Uterus (tissue), 4 donors: Measurements from ENCODE around the gene CRIM1. TPM values are rescaled to one million over a fixed set of nuclear protein-coding genes. Genes with fewer than 3 reads are reported as not detected.

Source experiments
- DNase-seq, 2 donors: peaks; one replicate each; pipeline ENCODE4 v3.0.0-alpha.2; 2019 to 2020
- H3K27ac ChIP-seq, 2 donors: fragments of 200-600 bp; sonication (generic); 1 replicate in 1 of 2; 2 replicates in 1 of 2; pipeline ENCODE4 v1.5.1; 2016 to 2018
- H3K27me3 ChIP-seq, 2 donors: fragments of 200-600 bp; sonication (generic); one replicate each; pipeline ENCODE4 v1.5.1; 2018 to 2019; ENCODE audit warnings: control low read depth in 1 of 2
- H3K36me3 ChIP-seq, 2 donors: fragments of 200-600 bp; sonication (generic); one replicate each; pipeline ENCODE4 v1.5.1; 2019; ENCODE audit warnings: control low read depth in 1 of 2
- H3K4me1 ChIP-seq, 2 donors: fragments of 200-600 bp; sonication (generic); one replicate each; pipeline ENCODE4 v1.5.1; 2018 to 2019; ENCODE audit warnings: control low read depth in 1 of 2
- H3K4me3 ChIP-seq, 2 donors: fragments of 200-600 bp; sonication (generic); 1 replicate in 1 of 2; 2 replicates in 1 of 2; pipeline ENCODE4 v1.5.1; 2018 to 2019; ENCODE audit warnings: mild to moderate bottlenecking in 1 of 2
- H3K9me3 ChIP-seq, 2 donors: fragments of 200-600 bp; sonication (generic); one replicate each; pipeline ENCODE4 v1.5.1; 2019; ENCODE audit warnings: control low read depth in 1 of 2
- POLR2A ChIP-seq, 2 donors: fragments of 450-650 bp; IDR thresholded peaks; one replicate each; pipeline ENCODE4 v1.6.1; 2016; ENCODE audit warnings: antibody characterized with exemption in 2 of 2, mild to moderate bottlenecking in 1 of 2, moderate library complexity in 1 of 2
- intact Hi-C: fragments of 100-400 bp; cut with DNase I; formaldehyde crosslinking; loops from one replicate; pipeline ENCODE4 v1.15.1; 2023; ENCODE audit warnings: low total_unique reads
- total RNA-seq, 4 donors: library from RNA; depleted of rRNA in 3 of 4; stranded (reverse); fragments of >200 nt in 3 of 4; gene quantifications; one replicate each; pipeline versions ENCODE4 v1.1.0 to v1.2.4, GENCODE V29; 2014 to 2023
- TF ChIP-seq, protein P1 (sequence below), 4 experiments: fragments of 200-600 bp in 2 of 4; fragments of 450-650 bp in 2 of 4; sonication (generic) in 2 of 4; IDR thresholded peaks; one replicate each; pipeline ENCODE4 v1.5.1; 2016 to 2019; ENCODE audit warnings: antibody characterized with exemption in 4 of 4, mild to moderate bottlenecking in 2 of 4, moderate library complexity in 1 of 4
- donor health status: DM: yes; HTN: yes; CAD: no.

CRIM1 gene
- total RNA-seq, 4 donors from 2014 or later: 51.2 to 168 (median 66.6) TPM

DNA sequence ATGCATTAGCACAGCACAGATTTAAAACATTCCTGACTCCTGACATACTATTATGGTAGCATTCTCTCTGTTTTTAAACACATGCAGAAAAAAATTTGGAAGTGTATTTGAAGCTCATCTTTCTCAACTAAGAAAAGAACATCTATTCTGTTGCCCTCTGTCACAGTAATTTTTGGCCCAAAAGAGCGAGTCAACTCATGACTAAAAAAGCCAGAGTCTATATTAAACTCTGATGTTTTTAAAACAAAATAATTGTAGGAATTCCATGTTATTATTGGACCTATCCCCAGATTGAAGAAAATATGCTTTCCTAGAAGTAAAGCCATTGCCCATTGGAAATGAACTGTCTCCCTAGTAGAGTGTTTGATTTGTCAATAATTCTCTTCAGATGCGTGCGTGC lies 96.7 kb downstream of the CRIM1 start:
- H3K27ac ChIP-seq: peak overlapping the region in 1 of 2 donors; percentile 62
- peaks cover 10 to 26% of the 10 kb centered on the region in 2 donors for H3K4me1 ChIP-seq
- intact Hi-C loops: no loop called here
- no peak overlapping the region for H3K4me3 ChIP-seq
- TF ChIP-seq, protein P1, sequence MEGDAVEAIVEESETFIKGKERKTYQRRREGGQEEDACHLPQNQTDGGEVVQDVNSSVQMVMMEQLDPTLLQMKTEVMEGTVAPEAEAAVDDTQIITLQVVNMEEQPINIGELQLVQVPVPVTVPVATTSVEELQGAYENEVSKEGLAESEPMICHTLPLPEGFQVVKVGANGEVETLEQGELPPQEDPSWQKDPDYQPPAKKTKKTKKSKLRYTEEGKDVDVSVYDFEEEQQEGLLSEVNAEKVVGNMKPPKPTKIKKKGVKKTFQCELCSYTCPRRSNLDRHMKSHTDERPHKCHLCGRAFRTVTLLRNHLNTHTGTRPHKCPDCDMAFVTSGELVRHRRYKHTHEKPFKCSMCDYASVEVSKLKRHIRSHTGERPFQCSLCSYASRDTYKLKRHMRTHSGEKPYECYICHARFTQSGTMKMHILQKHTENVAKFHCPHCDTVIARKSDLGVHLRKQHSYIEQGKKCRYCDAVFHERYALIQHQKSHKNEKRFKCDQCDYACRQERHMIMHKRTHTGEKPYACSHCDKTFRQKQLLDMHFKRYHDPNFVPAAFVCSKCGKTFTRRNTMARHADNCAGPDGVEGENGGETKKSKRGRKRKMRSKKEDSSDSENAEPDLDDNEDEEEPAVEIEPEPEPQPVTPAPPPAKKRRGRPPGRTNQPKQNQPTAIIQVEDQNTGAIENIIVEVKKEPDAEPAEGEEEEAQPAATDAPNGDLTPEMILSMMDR (IDR thresholded peaks at IDR 0.05): no peak
- TF ChIP-seq POLR2A (IDR thresholded peaks at IDR 0.05): no peak
- no peak for DNase-seq
- H3K27me3 ChIP-seq: no peaks in the 10 kb centered on the region
- H3K9me3 ChIP-seq: no peaks in the 10 kb centered on the region
- no peaks in the 10 kb centered on the region for H3K36me3 ChIP-seq

DNA sequence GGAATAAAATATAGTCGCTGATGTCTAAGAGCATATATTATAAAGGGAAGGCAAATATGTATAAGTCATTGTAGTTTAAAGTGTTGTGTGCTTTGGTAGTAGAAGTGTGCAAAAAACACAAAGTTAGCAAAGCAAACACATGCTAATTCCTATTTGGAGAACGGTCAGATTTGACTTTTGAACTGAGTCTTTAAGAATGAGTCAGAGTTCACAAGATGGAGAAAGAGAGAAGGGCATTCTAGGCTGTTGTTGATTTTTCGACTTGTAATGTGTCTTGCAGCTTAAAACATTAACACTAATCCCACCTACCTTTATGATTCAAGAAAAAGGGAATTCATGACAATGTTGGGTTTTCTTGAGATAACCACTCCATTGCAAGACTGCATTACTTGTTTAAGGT lies 98.1 kb downstream of the CRIM1 start:
- Histone ChIP-seq H3K27ac (no peak overlapping the region), H3K4me1 (peaks cover 10 to 26% of the 10 kb centered on the region in 2 donors), H3K9me3 (no peaks in the 10 kb centered on the region), H3K27me3 (no peaks in the 10 kb centered on the region), H3K4me3 (no peak overlapping the region), H3K36me3 (no peaks in the 10 kb centered on the region)
- TF ChIP-seq, protein P1 (IDR thresholded peaks at IDR 0.05): no peak
- TF ChIP-seq POLR2A (IDR thresholded peaks at IDR 0.05): no peak
- intact Hi-C loops: no loop called here
- DNase-seq: no peak

DNA sequence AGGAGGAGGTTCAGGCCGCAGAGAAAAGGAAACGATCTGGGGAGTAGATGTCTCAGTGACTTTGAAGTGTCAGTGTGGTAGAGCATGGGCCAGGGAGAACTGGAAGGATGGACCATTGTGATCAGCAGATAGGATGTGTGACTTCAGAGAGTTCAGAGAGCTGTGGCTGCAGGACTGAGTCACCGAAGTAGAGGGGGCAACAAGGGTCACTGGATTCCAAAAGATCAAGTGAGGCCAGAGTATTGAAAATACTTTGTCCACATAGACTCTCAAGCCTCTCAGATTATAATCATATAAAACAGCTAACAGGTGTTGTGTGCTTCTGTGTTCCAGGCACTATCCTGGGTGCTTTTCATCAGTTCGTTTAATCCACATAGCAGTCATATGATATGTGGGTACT lies 99.4 kb downstream of the CRIM1 start:
- no peak overlapping the region for H3K27ac ChIP-seq
- DNase-seq: no peak
- no peaks in the 10 kb centered on the region for H3K9me3 ChIP-seq
- H3K36me3 ChIP-seq: no peaks in the 10 kb centered on the region
- intact Hi-C loops: no loop called here
- no peaks in the 10 kb centered on the region for H3K27me3 ChIP-seq
- no peak for TF ChIP-seq POLR2A (IDR thresholded peaks at IDR 0.05)
- TF ChIP-seq, protein P1 (IDR thresholded peaks at IDR 0.05): no peak
- H3K4me1 ChIP-seq: peaks cover 7 to 18% of the 10 kb centered on the region in 2 donors
- H3K4me3 ChIP-seq: no peak overlapping the region

DNA sequence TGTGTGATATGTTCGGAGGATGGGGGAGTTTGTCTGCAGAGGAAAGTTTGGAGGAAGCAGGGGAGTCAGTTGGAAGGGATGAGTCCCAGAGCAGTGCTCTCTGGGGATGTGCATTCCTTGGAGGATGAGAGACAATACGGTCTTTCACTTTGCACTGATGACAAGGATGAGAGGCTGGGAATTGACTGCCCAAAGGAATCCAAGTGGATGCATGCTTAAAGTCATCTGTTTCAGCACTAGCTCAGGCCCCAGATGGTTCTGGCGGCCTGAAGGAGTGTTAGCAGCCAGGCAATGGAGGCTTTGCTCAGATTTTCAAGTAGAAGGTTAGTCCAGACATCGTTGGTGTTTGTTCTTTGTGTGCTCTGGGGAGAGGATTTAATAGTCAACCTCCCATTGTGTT lies 100.2 kb downstream of the CRIM1 start:
- Histone ChIP-seq H3K36me3 (no peaks in the 10 kb centered on the region), H3K4me3 (no peak overlapping the region), H3K27ac (peak overlapping the region; percentile 41 to 60), H3K4me1 (peaks cover 5 to 17% of the 10 kb centered on the region in 2 donors), H3K9me3 (no peaks in the 10 kb centered on the region), H3K27me3 (no peaks in the 10 kb centered on the region)
- intact Hi-C loops: no loop called here
- TF ChIP-seq, protein P1 (IDR thresholded peaks at IDR 0.05): no peak
- no peak for TF ChIP-seq POLR2A (IDR thresholded peaks at IDR 0.05)
- no peak for DNase-seq

DNA sequence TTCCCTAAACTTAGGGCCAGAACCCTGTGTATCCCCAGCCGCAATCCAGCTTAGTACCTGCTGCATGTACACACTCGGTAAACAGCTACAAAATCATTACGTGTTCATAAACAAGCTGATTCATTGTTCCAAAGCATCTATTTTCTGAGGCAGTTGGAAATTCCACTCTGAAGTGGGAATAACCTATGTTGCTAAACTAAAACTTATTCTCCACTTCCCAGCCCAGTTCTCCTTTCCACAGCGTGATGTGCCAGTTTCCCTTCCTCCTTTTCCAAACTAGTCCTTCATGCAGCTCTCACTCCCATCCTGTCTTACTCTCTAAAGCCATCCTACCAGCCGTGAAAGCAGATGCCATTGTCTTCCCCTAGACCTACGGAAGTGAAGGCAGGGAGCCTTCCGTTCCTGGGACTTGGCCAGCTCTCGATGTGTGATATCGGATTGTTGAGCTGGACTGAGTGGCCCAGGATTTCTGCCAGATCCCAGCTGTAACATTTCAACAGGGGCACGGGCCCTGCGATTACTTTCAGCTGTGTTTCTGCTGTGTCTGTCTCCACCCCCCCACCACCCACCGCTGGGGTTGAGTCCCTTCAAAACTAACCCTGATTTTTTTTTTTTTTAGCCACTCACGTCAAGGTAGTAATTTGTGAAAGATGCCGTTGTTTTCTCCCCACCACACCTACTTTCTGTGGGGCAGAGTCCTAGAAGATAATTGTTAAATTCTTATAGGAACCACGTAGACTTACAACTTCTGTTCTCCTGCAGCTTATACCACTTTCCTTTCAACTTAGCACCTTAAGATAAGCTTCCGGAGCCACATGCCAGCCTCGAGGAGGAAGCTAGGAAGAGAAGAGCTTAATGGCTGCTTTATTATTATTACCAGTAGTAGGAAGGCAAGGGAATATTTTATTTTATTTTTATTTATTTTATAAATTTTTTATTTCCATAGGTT lies 100.9 kb downstream of the CRIM1 start:
- Histone ChIP-seq H3K27ac (peak overlapping the region; percentile 41 to 60), H3K4me1 (peaks cover 5 to 21% of the 10 kb centered on the region in 2 donors), H3K27me3 (no peaks in the 10 kb centered on the region), H3K9me3 (no peaks in the 10 kb centered on the region), H3K4me3 (peak overlapping the region in 1 of 2 donors; percentile 1), H3K36me3 (no peaks in the 10 kb centered on the region)
- TF ChIP-seq, protein P1 (IDR thresholded peaks at IDR 0.05): no peak
- TF ChIP-seq POLR2A (IDR thresholded peaks at IDR 0.05): no peak
- DNase-seq: peak; percentile 47 to 59
- intact Hi-C loops: no loop called here
